GM19043 (cell line): ENCODE results near the gene PIGQ.

Source experiments
- ATAC-seq: cut with Tn5 transposase; IDR thresholded peaks from one replicate; pipeline ENCODE4 v1.9.1; 2021; ENCODE audit warnings: low read depth; ENCODE audit not compliant: unreplicated experiment

The PIGQ gene

DNA sequence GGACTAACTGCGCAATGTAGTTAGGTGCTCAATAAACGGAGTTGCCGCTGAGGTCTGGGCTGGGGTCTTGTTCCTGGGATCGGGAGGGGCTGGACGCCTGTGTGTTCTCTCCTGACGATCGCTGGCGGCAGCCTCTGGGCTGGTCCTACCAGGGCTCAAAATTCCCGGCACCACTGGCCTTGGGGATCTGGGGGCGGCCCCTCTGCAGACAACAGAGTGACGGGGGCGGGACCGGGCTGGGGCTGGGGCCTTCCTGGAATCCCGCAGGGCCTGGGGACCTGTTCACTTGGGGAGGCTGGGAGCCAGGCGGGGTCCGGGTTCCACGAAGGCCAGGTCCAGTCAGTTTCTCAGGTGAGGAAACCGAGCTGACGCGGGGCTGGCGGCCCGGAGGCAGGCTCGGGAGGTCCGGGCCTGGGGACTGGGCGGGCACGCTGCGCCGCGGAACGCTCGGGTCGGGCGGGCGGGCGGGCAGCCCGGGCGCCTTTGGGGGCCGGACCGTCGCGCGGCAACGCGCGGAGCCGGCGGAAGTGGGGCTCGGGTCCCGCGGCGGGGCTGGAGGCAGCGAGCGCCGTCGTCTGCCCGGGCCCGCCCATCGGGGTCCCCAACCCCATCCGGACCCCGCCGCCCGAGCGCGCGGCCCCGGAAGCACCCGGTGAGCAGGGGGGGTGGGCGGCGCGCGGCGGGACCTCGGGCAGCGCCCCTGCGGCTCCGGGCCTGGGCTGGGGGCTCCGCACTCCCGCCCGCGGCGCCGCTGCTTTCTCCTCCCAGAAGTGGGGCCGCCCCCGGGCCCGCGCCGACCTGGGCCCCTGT is at the start of gene PIGQ:
TSS of gene PIGQ (plus strand) at position 524 of the 810 bp plus-strand sequence. CDS start 4,107 bp downstream, outside the sequence.
- ATAC-seq, result no peak

DNA sequence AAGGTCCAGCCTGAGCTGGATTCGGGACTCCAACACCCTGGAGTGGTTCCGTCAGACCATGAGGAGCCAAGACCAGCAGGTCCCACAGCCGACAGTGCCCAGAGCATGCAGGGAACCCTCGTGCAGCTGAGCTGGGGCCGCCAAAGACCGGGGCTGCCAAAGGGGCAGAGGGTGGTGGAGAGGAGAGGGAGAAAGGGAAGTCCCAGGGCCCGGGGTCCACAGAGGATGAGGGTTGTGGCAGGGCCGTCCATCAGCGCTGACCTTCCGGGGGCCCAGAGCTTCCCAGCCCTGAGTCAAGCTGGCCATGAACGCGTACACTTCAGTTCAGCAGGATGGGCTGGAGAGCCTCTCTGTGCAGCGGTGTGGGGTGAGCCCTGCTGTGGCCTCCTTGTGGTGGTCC is 48.9 kb upstream of the PIGQ start:
- no peak for ATAC-seq

DNA sequence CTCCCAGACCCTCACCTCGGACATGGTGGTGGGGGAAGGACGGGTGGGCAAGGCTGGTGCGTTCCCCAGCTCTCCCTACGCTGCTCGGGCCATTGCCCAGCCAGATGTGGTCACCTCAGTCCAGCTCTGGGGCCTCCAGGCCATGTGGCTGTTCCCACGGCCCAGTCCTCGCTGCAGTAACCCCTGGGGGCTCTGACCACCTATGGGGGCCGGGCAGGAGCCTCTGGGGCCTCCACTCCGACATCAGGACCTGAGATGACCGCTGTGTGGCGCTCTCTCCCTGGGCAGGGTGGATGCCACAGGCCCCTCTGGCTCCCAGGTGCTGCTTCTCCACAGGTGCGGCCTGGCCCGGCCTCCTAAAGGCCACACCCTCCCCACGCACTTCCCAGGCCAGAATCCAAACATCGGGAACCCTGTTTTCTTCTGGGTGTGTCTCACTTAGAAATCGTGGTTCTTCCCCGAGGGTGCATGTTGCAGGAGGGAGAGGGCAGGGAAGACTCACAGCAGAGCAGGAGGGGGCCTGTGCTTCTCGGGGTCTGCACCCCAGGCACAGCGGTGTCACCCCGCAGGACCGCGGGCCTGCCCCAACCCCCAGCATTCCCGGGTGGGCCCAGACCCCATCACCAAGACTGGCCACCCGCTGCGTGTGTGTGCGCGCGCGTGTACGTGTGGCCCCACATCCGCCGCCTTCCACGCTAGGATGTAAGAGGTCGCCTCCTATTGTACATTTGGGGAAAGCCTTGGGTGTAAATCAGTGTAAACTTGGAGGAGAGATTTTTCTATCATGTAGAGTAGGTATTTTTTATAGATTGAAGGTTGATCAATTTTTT is 48.2 kb upstream of the PIGQ start:
- ATAC-seq, result no peak

DNA sequence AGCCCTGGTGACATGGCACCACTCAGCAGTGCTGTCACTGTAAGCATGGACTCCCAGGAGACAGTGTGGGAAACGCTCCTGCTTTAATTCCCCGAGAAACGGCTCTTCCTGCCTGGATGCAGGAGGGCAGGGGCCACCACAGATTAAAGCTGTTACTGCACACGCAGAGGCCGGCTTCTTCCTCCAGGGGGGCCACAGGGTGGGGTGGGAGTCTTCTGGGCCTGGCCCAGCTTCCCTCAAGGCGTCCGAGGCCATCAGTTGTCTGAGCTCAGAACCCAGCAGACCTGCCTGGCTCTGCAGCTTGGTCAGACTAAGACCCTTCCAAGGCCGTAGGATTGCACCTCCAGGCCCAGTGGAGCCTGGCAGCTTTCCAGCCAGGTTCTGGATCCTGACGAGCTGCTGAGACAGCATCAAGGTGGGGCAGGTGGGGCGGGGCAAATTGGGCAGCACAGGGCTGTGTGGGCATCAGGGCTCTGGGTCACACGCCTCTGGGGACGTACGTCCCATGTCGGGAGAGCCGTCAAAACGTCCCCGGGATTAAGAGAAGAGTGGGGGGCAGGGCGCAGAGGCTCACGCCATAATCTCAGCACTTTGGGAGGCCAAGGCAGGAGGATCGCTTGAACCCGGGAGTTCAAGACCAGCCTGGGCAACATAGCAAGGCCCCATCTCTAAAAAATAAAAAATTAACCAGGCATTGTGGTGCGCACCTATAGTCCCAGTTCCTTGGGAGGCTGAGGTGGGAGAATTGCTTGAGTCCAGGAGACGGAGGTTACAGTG is 47.3 kb upstream of the PIGQ start:
- no peak for ATAC-seq

DNA sequence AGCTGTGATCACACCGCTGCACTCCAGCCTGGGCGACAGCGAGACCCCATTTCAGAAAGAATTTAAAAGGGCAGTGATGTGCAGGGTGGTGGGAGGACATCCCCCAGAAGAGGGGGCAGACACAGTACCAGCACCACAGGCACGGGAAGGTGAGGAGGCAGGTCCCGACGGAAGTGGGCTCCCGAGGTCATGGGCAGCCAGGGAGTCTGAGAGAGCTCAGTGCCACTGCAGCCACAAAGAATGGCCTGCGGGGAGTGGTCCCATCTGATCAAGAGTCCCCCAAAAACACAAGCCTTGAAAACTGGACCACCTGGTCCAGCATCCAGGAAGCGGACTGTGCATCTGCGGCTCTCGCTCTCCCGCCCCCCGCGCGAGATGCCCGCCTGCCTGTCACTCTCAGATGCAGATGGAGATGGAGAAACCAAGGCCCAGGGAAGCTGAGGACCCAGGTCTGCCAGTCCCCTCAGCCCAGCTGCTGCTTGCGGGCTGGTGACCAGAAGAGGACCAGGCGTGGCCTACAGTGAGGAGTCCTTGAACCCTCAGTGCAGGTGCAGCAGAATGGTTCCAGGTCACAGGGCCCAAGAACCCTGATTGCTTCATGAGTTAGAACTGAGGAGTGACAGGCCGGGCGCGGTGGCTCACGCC is 46.5 kb upstream of the PIGQ start:
- no peak for ATAC-seq

DNA sequence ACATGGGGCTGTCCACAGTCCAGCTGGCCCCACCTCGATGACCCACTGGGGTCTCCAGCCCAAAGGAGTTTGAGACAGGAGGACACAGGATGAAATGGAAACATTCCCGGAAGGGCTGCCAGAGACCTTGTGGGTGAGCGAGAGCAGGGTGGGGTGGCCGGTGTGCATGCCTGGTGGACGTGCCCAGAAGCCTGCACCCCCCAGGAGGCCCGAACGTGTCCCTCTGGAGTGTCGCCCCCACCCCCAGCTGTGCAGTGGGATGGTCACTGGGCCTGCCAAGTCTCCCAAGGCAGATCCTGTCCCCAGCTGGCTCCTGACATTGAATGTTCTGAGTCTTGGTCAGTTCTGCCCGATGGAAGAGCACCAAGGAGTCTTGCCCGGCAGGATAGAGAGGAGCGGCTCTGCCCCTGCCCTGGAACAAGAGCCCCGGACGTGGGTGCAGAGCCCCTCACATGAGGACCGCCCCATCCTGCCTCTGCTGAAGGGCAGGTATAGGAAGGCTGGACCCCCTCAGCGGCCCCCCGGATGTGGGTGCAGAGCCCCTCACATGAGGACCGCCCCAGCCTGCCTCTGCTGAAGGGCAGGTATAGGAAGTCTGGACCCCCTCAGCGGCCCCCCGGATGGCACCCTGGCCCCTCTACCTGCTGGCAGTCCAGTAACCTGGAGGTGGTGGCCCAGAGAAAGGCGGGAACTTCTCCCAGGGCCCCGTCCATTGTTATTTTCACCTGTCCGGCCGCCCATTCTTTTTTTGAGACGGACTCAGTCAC is 45.3 kb upstream of the PIGQ start:
- no peak for ATAC-seq

DNA sequence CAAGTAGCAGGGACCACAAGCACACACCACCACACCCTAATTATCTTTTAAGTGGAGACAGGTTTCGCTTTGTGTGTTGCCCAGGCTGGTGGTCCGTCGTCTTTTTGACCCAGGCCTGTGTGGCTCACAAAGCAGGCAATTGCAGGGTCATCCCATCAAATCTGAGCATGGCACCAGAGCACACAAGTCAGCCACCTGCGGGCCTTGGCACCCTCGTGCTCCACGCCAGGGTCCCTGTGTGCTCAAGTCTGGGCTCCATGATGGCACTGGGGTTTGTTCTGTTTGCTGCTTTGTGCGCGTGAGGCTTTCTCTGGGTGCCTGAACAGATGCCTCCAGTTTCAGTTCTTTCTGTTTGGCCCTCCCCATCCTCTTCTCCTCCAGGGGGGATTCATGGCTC is 44.6 kb upstream of the PIGQ start:
- no peak for ATAC-seq

DNA sequence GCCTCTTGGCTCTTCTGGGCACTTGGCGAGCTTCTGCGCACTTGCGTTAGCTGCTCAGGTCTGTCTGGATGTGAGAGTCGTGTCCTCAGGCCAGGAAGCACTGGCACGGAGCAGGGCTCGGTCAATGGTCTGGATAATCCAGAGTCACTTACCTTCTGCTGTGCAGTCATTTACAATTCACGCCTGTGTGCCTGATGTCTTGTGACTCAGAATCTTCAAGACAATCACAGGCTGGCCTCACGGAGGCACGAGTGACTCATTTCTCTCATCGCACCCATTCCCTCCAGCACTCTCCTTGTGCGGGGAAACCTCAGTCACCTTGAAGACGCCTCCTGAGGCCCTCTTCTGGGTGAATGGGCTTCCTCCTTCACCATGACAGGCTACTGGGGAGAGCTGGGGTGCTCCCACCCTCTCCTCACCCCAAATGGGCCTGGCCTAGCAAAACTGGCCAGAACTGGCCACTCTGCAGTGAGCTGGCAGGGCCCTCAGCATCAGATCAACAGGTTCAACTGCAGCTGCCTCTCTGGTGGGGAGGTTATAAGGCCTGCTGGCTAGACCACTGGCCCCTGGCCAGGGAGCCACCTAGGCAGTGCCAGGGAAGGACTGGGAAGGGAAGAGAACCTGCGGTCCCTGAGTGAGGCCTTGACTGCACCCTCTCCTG is 44.1 kb upstream of the PIGQ start:
- ATAC-seq, result no peak

DNA sequence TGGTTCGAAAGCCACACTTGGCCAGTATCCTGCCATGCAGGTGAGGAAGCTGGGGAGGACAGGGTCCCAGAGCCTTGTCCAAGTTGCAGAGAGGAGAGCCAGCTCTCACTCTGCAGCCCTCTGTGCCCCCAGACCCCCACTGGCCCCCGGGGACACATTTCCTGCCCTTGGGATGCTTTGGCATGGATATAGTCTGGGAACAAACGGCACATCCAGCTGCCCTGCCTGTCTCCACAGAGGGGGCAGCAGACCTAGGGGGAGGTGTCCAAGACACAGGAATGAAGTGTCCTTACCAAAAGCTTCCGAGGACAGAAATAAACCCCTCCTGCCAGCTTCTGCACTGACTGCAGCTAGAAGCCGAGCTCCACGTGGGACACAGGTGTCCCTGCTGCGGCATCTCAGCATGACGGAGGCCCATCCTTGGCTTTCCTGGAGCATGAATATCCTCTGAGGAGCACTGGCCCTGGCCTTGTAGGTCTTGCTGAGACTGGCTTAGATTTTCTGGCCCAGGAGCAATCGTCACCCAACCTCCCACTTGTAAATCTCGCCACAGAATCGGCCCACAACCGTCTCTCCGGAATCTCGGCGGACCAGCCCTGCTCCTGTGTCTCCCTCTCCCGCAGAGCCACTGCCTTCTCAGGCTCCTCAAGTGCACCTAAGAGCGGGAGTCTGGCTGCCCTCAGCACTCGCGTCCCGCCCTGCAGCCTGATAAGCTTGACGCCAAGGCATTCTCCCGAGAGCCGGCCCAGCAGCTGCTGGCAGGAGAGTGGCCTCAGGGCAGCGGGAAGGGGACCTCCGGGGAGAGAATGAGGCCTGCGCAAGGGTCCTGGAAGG is 43.4 kb upstream of the PIGQ start:
- ATAC-seq, result no peak

DNA sequence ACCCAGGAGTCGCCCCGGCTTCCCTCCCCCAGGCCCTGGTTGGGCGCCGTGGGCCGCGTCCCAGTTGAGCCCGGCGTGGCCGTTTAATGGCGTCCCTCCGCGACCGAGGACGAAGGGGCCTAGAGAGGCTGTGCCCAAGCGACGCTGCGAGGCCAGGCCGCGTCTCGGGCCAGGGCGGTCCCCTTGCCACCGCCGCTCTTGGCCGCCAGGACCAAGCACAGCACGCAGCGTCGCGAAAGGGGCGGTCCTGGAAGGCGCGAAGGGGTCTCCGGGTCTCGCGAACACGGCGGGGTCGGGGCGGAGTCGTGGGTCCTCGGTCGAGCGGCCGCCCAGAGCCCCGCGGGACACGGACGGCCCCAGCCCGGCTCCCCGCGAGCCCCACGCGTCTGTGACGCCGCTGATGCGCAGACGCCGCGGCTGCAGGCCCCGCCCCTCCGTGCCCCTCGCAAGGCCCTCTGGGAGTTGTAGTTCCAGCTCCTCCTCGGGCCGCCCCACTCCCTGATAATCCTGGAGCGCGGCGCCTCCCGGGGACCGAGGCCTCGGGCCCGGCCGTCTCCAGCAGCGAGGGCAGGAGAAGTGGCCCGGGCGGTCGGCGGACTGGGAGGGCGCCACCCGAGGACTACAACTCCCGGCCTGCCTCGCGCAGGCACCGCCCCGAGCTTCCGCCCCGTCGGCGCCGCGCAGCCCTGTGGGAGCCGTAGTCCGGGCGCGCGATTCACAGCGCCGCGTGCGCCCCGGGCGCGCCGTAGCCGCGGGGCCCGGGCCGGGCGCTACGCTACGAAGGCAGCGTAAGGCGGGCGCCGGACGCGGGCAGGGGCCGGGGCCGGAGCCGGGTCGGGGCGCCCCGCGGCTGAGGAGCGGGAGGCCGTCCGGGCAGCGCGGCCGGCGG is 42.5 kb upstream of the PIGQ start, which contains the start of gene CAPN15:
TSS of gene CAPN15 (plus strand) at position 698 of the 889 bp plus-strand sequence. CDS start 19,127 bp downstream, outside the sequence.
- peak; percentile 54 for ATAC-seq

DNA sequence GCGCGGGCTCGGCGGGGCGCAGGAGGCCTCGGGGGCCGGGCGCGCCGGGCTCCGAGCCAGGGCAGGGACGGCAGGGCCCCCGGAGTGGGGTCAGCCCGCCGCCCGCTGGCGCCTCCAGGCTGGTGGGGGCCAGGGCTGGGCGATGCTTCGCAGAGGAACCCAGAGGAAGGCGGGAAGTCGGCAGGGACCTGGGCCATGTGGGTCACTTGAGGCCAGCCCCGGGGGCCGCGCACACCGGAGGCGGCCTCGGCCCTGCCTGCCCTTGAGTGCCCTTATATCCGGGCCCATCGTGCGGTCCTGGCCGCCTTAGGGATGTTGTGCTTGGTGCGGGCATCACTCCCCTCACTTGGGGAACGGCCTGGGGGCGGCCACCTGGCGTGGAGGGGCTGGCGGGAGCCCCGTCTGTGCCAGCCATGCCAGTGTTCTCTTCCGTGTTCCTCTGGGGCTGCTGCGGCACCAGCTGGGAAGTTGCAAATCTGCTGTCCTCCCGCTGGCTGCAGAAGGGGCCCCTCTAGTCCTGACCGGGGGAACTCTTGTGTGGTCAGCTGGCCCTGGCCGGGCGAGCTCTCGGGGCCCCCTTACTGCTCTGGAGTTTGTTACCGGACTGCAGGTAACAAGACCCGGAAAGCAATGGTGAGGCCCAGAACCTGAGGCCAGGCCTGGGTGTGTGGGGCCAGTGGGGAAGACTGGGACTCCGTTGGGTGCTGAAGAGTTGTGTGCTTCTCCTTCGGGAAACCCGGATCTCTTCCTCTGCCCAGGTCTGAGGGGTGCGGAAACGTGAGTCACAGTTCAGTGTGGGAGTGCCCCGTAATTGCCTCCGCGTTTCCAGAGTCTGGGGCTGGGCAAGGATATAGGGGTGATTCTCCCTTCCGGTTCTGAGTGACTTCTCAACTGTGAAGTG is 41.4 kb upstream of the PIGQ start:
- no peak for ATAC-seq

DNA sequence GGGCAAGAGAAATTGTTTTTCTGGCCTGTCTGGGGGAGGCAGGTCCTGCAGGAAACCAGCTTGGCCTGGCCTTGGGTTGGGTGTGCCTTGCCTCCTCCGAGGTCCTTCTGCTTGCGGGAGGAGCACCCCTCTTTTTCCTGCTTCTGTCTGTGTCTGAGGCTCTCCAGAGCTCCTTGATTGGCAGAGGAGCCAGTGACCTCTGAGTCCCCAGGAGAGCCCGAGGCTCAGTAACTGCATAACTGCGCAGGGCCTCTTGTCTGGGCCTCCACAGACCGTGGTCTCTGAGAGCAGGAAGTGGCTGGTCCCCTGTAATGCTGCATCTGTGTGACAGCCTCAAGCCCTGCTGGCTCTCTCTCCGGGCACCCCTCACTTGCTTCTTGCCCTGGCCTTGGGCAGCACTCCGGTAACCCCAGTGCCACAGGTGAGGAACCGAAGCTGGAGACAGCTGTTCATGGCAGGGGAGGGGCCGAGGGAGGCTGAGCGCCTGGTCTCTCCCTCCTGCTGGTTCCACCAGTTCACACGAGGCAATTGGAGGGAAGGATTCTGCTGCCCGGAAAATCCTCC is 40.7 kb upstream of the PIGQ start:
- no peak for ATAC-seq

DNA sequence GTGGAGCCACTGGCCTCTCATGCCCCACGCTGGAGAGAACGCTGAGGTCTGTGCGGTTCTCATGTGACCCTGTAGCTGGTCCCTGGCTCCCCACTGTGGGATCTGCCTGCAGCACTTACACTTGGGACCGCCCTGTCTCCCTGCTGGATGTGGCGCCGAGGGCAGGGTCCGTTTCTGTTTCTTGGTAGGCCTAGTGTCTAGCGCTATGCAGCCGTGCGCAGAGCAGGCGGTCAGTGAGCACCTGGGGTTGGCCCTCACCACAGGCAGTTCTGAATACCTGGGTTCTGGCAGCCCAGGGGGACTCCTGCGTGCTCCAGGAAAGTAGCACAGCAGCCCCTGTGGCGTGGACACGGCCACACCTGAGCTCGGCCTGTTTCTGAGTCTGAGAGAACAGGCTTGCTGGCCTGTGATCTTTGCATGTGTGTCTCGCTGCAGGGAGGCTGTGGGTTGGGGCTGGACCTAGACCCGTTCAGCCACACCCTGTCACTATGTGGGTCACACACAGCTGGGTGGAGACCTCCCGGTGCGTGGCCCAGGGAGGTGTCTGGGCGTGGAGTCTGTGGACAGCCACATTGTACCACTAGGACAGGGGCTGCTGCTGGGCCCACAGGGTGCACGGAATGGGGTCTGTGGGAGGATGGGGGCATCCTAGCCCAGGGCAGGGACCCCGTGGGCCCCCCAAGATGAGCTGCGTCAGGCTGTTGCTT is 39.5 kb upstream of the PIGQ start:
- ATAC-seq, result no peak

DNA sequence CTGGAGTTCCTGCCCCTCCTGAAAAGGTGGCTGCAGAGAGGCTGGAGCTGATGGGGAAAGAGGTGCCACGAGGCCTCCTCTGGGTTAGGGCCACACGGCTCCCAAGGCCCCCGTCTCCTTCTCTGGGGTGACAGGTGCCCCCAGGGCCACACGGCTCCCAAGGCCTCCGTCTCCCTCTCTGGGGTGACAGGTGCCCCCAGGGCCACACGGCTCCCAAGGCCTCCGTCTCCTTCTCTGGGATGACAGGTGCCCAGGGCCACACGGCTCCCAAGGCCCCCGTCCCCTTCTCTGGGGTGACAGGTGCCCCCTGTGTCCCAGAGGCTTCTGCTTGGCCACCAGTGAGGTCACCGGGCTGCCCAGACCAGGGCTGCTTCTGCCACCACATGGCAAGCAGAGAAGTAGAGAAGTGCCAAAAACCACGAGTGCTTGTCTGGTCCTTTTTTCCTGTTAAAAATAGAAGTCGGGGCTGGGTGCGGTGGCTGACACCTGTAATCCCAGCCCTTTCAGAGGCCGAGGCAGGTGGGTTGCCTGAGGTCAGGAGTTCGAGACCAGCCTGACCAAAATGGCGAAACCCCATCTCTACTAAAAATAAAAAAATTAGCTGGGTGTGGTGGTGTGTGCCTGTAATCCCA is 38.2 kb upstream of the PIGQ start:
- ATAC-seq, result no peak
